Tibial nerve (tissue), 4 donors: Measurements from ENCODE around the gene TYSND1.

Source experiments
- CTCF ChIP-seq, 5 experiments: fragments of 200-600 bp in 3 of 5; fragments of 450-650 bp in 2 of 5; sonication (generic) in 3 of 5; IDR thresholded peaks; one replicate each; pipeline ENCODE4 v1.5.1; 2016 to 2019; ENCODE audit warnings: antibody characterized with exemption in 5 of 5, mild to moderate bottlenecking in 3 of 5, moderate library complexity in 2 of 5
- EP300 ChIP-seq, 2 donors: sonication (generic); formaldehyde crosslinking; IDR thresholded peaks; one replicate each; pipeline ENCODE4 v1.6.1; 2017; ENCODE audit warnings: antibody characterized with exemption in 2 of 2, mild to moderate bottlenecking in 1 of 2
- POLR2A ChIP-seq, 2 donors: fragments of 450-650 bp; IDR thresholded peaks; one replicate each; pipeline ENCODE4 v1.6.1; 2017; ENCODE audit warnings: antibody characterized with exemption in 2 of 2, mild to moderate bottlenecking in 2 of 2, moderate library complexity in 2 of 2

- TF ChIP-seq CTCF (IDR thresholded peaks at IDR 0.05), result no peak
- TF ChIP-seq POLR2A (IDR thresholded peaks at IDR 0.05), result no peak
- no peak for TF ChIP-seq EP300 (IDR thresholded peaks at IDR 0.05)
Measured at GRCh38 chr10:70117646-70118045, 28.9 kb downstream of the TYSND1 start.
